ENCODE results near the gene IFITM2.
"Not testable (repeated sequence)": the region's sequence is repeated elsewhere in the genome, so short reads cannot be mapped to it uniquely, and the experiment has no call there.

IFITM2 gene

DNA sequence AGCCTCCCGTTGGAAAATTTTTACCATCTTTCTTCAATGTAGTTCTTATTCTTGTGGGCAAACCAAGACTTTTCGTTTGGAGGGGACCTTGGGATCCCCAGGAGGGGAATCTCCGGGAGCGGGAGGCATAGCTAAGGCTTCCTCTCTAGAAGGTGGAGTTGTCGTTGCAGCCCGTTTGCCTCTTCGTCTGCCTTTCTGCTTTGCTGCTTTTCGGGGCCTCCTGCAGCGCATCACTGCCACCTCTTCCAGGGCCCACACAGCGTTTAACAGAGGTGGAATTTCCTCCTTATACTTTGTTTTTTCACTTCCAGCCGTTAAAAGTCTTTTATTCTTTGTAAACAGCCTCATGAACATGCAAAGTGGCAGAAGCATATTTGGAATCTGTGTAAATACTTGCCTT, 16.5 kb downstream of the IFITM2 start:
- H3K27ac ChIP-seq = no peak overlapping the region
- TF ChIP-seq ZFX (IDR thresholded peaks at IDR 0.05) = no peak
- TF ChIP-seq, protein P1, sequence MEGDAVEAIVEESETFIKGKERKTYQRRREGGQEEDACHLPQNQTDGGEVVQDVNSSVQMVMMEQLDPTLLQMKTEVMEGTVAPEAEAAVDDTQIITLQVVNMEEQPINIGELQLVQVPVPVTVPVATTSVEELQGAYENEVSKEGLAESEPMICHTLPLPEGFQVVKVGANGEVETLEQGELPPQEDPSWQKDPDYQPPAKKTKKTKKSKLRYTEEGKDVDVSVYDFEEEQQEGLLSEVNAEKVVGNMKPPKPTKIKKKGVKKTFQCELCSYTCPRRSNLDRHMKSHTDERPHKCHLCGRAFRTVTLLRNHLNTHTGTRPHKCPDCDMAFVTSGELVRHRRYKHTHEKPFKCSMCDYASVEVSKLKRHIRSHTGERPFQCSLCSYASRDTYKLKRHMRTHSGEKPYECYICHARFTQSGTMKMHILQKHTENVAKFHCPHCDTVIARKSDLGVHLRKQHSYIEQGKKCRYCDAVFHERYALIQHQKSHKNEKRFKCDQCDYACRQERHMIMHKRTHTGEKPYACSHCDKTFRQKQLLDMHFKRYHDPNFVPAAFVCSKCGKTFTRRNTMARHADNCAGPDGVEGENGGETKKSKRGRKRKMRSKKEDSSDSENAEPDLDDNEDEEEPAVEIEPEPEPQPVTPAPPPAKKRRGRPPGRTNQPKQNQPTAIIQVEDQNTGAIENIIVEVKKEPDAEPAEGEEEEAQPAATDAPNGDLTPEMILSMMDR (conservative IDR thresholded peaks at IDR 0.05) = no peak

GRCh38 chr11:324593-325517, 17.2 kb downstream of the IFITM2 start:
- H3K27ac ChIP-seq = not testable (repeated sequence)

DNA sequence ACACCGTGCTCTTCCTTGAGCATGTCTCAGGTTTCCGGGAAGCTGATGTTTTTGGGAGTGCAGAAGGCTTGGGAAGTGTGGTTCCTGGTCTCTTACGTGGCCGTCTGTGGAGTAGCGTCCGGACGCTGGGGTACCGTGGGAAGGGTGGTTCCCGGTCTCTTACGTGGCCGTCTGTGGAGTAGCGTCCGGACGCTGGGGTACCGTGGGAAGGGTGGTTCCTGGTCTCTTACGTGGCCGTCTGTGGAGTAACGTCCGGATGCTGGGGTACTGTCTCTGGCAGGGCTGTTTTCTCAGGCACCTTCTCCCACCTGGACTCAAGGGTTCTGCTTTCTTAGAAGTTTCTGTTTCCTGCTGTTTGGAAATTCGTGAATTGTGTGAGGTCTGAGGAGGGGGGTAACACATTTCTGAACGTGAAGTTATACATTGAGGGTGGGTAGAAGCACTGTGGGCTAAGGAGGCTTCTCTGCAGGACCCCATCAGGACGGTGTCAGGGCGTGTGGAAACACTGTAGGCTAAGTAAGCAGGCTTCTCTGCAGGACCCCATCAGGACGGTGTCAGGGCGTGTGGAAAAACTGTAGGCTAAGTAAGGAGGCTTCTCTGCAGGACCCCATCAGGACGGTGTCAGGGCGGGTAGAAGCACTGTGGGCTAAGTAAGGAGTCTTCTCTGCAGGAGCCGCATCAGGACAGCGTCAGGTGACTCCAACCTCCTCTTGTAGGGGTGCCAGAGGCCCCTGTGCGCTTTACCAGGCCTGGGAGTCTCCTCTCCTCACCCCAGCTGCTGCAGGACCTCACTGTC, 18.4 kb downstream of the IFITM2 start:
- no peak overlapping the region for H3K27ac ChIP-seq
- TF ChIP-seq, protein P1 (conservative IDR thresholded peaks at IDR 0.05) = no peak
- no peak for TF ChIP-seq ZFX (IDR thresholded peaks at IDR 0.05)

GRCh38 chr11:326592-326841, 18.9 kb downstream of the IFITM2 start:
- TF ChIP-seq ZFX (IDR thresholded peaks at IDR 0.05) = no peak
- TF ChIP-seq, protein P1 (conservative IDR thresholded peaks at IDR 0.05) = no peak
- H3K27ac ChIP-seq = no peak overlapping the region

DNA sequence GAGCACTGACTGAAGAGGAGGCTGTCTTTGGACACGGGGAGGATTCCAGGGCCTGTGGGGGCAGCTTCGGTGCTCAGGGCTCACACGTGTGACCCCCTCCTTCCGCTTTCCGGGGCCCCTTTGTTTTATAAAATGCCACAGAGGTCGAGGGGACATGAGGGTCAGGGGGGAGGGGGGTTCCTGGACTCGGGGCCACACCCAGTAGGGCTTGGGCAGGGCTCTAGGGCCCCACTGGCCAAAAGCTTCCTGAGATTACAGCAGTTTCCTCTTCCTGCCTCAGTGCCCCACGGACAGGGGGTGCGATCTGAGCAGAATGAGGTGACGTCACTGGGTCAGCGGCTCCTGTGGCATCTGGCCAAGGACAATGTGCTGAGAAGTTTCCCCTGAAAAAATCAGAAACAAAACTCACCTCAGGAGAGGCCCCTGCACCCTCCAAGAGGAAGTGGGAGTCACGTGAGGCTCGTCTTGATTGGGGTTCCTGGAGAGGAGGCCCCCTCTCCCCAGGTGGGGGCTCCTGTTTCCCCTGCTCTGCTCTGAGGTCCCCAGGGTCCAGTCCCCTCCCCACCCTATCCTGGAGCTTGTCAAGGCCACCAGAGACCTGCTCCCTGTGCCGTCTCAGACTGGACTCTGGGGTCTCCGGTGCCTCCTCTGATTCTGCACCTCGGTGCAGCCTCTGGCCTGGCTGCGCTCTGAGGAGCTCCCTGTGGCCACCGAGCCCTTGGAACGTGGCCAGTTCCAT, 19.4 kb downstream of the IFITM2 start:
- no peak overlapping the region for H3K27ac ChIP-seq
- TF ChIP-seq, protein P1 (conservative IDR thresholded peaks at IDR 0.05) = no peak
- TF ChIP-seq ZFX (IDR thresholded peaks at IDR 0.05) = no peak

DNA sequence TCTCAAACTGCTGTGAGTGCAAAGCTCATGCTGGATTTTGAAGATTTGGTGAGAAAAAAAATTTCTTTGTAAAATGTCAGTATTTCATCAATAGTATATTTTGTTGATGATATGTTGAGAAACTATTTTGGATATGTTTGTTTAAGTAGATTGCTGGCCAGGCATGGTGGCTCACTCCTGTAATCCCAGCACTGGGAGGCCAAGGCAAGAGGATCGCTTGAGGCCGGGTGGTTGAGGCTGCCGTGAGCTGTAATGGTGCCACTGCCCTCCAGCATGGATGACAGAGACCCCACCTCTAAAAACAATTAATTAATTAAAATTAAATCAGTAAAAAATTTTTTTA, 19.9 kb downstream of the IFITM2 start:
- H3K27ac ChIP-seq = no peak overlapping the region

DNA sequence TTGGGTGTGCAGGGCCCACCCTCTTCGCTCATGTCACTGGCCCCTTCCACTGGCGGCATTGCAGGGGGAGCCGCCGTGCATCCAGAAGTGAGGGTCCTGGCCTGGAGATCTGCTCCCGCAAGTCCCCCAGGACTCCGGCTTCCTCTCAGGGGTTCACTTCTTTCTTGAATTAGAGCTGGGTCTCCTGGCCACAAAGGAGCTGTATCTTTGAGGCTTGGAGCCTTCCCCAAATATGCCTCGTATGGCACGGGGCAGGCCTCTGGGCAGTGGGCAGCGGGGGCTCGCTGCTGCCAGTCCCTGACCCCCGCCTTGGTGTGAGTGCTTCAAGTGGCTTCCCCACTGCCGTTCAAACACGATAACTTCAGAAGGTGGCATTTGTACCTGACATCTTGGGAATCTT, 20.4 kb downstream of the IFITM2 start:
- TF ChIP-seq, protein P1 (conservative IDR thresholded peaks at IDR 0.05) = no peak
- H3K27ac ChIP-seq = no peak overlapping the region

More for the DNA sequence above, 19.9 kb downstream of the IFITM2 start:
- TF ChIP-seq, protein P1 (conservative IDR thresholded peaks at IDR 0.05) = no peak
- no peak for TF ChIP-seq ZFX (IDR thresholded peaks at IDR 0.05)

DNA sequence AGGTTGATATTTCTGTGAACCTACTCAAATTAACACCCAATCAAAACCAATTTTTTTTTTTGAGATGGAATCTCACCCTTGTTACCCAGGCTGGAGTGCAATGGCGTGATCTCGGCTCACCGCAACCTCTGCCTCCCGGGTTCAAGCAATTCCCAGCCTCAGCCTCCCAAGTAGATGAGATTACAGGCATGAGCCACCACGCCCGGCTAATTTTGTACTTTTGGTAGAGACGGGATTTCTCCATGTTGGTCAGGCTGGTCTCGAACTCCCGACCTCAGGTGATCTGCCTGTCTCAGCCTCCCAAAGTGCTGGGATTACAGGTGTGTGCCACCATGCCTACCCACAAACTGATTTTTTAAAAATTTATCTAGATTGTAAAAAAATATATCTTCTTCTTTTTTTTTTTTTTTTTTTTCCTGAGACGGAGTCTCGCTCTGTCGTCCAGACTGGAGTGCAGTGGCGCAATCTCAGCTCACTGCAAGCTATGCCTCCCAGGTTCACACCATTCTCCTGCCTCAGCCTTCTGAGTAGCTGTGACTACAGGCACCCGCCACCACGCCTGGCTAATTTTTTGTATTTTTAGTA, 21.0 kb downstream of the IFITM2 start:
- not testable (repeated sequence) for H3K27ac ChIP-seq

All from C4-2B (cell line).